GM19240 (cell line): ENCODE results near the gene ZNF454.

Source experiments
- DNase-seq: peaks from one replicate; pipeline ENCODE4 v3.0.0; 2011; ENCODE audit warnings: low spot score; ENCODE audit not compliant: insufficient read length

The ZNF454 gene

GRCh38 chr5:178940569-178941360 lies at the start of gene ZNF454:
TSS of gene ZNF454 (plus strand) at chr5:178941198. CDS start at chr5:178942792, 1,594 bp downstream.
- no peak for DNase-seq

- DNase-seq: no peak
These were observed 45.1 kb upstream of the ZNF454 start, which contains the start of gene ZFP2 for GRCh38 chr5:178895615-178896571. TSS of gene ZFP2 (plus strand) at chr5:178895913. CDS start at chr5:178931314, 35,401 bp downstream.

GRCh38 chr5:178899289-178899688 lies 41.7 kb upstream of the ZNF454 start:
- no peak for DNase-seq

- DNase-seq: no peak
These were observed 38.1 kb upstream of the ZNF454 start for GRCh38 chr5:178902849-178903248.

- no peak for DNase-seq
These were observed 8.9 kb upstream of the ZNF454 start for GRCh38 chr5:178931846-178932760.

- DNase-seq: no peak
These were observed 363 bp downstream of the ZNF454 start for GRCh38 chr5:178941361-178941760.

GRCh38 chr5:178965465-178966055 lies 24.6 kb downstream of the ZNF454 start:
- no peak for DNase-seq

- no peak for DNase-seq
These were observed 40.4 kb downstream of the ZNF454 start for GRCh38 chr5:178981381-178981780.

- no peak for DNase-seq
These were observed 41.9 kb downstream of the ZNF454 start for GRCh38 chr5:178982941-178983340.

GRCh38 chr5:178983728-178984127 lies 42.7 kb downstream of the ZNF454 start:
- no peak for DNase-seq

GRCh38 chr5:178984145-178985072 lies 43.4 kb downstream of the ZNF454 start:
- DNase-seq: no peak

GRCh38 chr5:178986326-178986960 lies 45.4 kb downstream of the ZNF454 start:
- no peak for DNase-seq

- no peak for DNase-seq
These were observed 47.6 kb downstream of the ZNF454 start for GRCh38 chr5:178988436-178989220.

GRCh38 chr5:178989311-178989710 lies 48.3 kb downstream of the ZNF454 start:
- DNase-seq: no peak

- no peak for DNase-seq
These were observed 49.5 kb downstream of the ZNF454 start for GRCh38 chr5:178990491-178990890.

- no peak for DNase-seq
These were observed 50.5 kb downstream of the ZNF454 start for GRCh38 chr5:178991190-178992145.

- no peak for DNase-seq
These were observed 51.4 kb downstream of the ZNF454 start for GRCh38 chr5:178992291-178992895.
